Psoas muscle (tissue), 8 donors: ENCODE measurements around the gene SFTPB. TPM values are rescaled to one million over a fixed set of nuclear protein-coding genes. Genes with fewer than 3 reads are reported as not detected.

Experiments
- ATAC-seq, 4 donors: fragments of 200-7000 bp; cut with Tn5 transposase; one replicate each; pipeline ENCODE4 v1.9.1; 2020; ENCODE audit warnings: moderate library complexity in 3 of 4, mild to moderate bottlenecking in 2 of 4
- DNase-seq, 2 donors: peaks; one replicate each; pipeline ENCODE4 v3.0.0-alpha.2; 2020
- H3K27ac ChIP-seq: fragments of 200-600 bp; one replicate; pipeline ENCODE4 v1.8.0; 2022
- H3K27me3 ChIP-seq, 3 donors: fragments of 200-600 bp in 1 of 3; one replicate each; pipeline versions ENCODE4 v1.6.1 to v1.8.0; 2013 to 2022; ENCODE audit warnings: low read length in 2 of 3, mild to moderate bottlenecking in 2 of 3, moderate library complexity in 1 of 3; ENCODE audit not compliant: insufficient read depth in 3 of 3
- H3K36me3 ChIP-seq, 2 donors: fragments of 200-600 bp in 1 of 2; one replicate each; pipeline versions ENCODE4 v1.6.1 to v1.8.0; 2013 to 2022; ENCODE audit warnings: low read depth in 1 of 2, mild to moderate bottlenecking in 1 of 2, moderate library complexity in 1 of 2; ENCODE audit not compliant: insufficient read depth in 1 of 2
- H3K4me1 ChIP-seq: fragments of 200-600 bp; one replicate; pipeline ENCODE4 v1.8.0; 2022
- H3K4me3 ChIP-seq: fragments of 200-600 bp; one replicate; pipeline ENCODE4 v1.8.0; 2022; ENCODE audit warnings: mild to moderate bottlenecking
- H3K9me3 ChIP-seq: fragments of 200-600 bp; one replicate; pipeline ENCODE4 v1.8.0; 2022
- CTCF ChIP-seq: fragments of 200-600 bp; IDR thresholded peaks from one replicate; pipeline ENCODE4 v1.8.0; 2022; ENCODE audit warnings: antibody characterized with exemption
- WGBS, 3 donors: extraction: QIAGEN DNeasy Blood & Tissue Kit; methylation state at CpG; one replicate each; pipeline versions ENCODE4 v1.1.6 to v1.1.7; 2013; 5-methylcytosine and 5-hydroxymethylcytosine counted together
- intact Hi-C, 2 donors: fragments of 100-400 bp; cut with DNase I; formaldehyde crosslinking; loops; one replicate each; pipeline versions ENCODE4 v1.11.0 to v1.14.2; 2022
- polyA plus RNA-seq, 3 donors: library from polyadenylated mRNA; stranded (reverse); fragments of 200-250 nt; gene quantifications; one replicate each; pipeline ENCODE4 v1.2.3, GENCODE V29; 2013
- total RNA-seq, 4 donors: library from RNA; stranded (reverse); fragmentation: NEBNext Ultra II Directional in 2 of 4; extraction: Animal tissue kit (Norgen Biotek cat#: 25700) in 2 of 4; gene quantifications; one replicate each; pipeline versions ENCODE4 v1.2.1 to v1.2.4, GENCODE V29; 2021 to 2023
- donor health status: healthy with polysubstance abuse.
- donor health status: DM: no; HTN: no; CAD: no; lungs with moderate emphysema.
- donor health status: Bipolar disorder and iron deficiency.
- donor health status: healthy.
- donor health status: DM: yes; HTN: yes; CAD: no.
- donor health status: DM: no; HTN: no; CAD: no.
- donor health status: DM: no; HTN: no; CAD: no.
- donor health status: DM: yes; HTN: yes; CAD: no.

SFTPB gene
- total and polyA plus RNA-seq, 7 donors, result 0.04 to 1.5 (median 0.98) TPM

GRCh38 chr2:85611705-85612587 lies 56.1 kb downstream of the SFTPB start, which contains the start of gene C2orf68:
Gene C2orf68 (minus strand): TSS chr2:85612066. CDS start chr2:85611984, 82 bp downstream.
- Histone ChIP-seq H3K27ac (peak within 1 kb of the TSS; percentile 92), H3K4me1 (peaks cover 55% of the 10 kb centered on the region), H3K27me3 (no peaks in the 10 kb centered on the region), H3K4me3 (peak within 1 kb of the TSS; percentile 98), H3K36me3 (peaks cover 0 to 16% of the 10 kb centered on the region in 2 donors), H3K9me3 (no peaks in the 10 kb centered on the region)
- ATAC-seq (peak; percentile 80 to 84 (median 80)), DNase-seq (peak; percentile 94 to 96)
- 5 to 7% (median 6%) methylated on average over 59 to 73 of the region's 73 CpGs for WGBS, 3 donors
- no peak for TF ChIP-seq CTCF
- intact Hi-C loops, result no loop called here

GRCh38 chr2:85611217-85611704 lies 56.7 kb downstream of the SFTPB start:
- Histone ChIP-seq H3K4me3 (peak overlapping the region; percentile 98), H3K27me3 (no peaks in the 10 kb centered on the region), H3K27ac (peak overlapping the region; percentile 92), H3K9me3 (no peaks in the 10 kb centered on the region), H3K36me3 (peaks cover 0 to 16% of the 10 kb centered on the region in 2 donors), H3K4me1 (peaks cover 60% of the 10 kb centered on the region)
- ATAC-seq, result no peak
- 6% methylated on average over 24 of the region's 24 CpGs for WGBS, 3 donors
- intact Hi-C loops, result no loop called here
- TF ChIP-seq CTCF, result no peak
- DNase-seq, result no peak

Other genes starting within 250 kb of the SFTPB start
- 1 to 10 TPM in 1 of 4 donors, under 1 TPM in 2, not detected in 1; 0.48 to 1.4 (median 0.62) TPM for gene SH2D6, start 249.5 kb downstream of the SFTPB start, total RNA-seq
- gene SH2D6, start 249.5 kb downstream of the SFTPB start, polyA plus RNA-seq, result 1 to 10 TPM in 1 of 3 donors, under 1 TPM in 2; 0.25 to 1.1 (median 0.77) TPM
- 100 to 1,000 TPM; 127 to 356 (median 183) TPM for gene MAT2A, start 129.0 kb downstream of the SFTPB start, total RNA-seq
- gene MAT2A, start 129.0 kb downstream of the SFTPB start, polyA plus RNA-seq, result 100 to 1,000 TPM in 2 of 3 donors, 10 to 100 TPM in 1; 55.9 to 252 (median 134) TPM
- gene GGCX, start 106.7 kb downstream of the SFTPB start, total RNA-seq, result 10 to 100 TPM; 20.1 to 25.3 (median 22.1) TPM
- gene GGCX, start 106.7 kb downstream of the SFTPB start, polyA plus RNA-seq, result 10 to 100 TPM; 19.0 to 35.6 (median 30.7) TPM
- gene VAMP8, start 90.6 kb downstream of the SFTPB start, total RNA-seq, result 10 to 100 TPM; 11.7 to 15.7 (median 12.4) TPM
- 10 to 100 TPM; 16.6 to 25.4 (median 23.2) TPM for gene VAMP8, start 90.6 kb downstream of the SFTPB start, polyA plus RNA-seq
- 10 to 100 TPM; 58.1 to 95.0 (median 83.2) TPM for gene VAMP5, start 83.8 kb downstream of the SFTPB start, total RNA-seq
- gene VAMP5, start 83.8 kb downstream of the SFTPB start, polyA plus RNA-seq, result 100 to 1,000 TPM; 106 to 149 (median 128) TPM
- 100 to 1,000 TPM in 1 of 4 donors, 10 to 100 TPM in 3; 84.7 to 107 (median 90.0) TPM for gene RNF181, start 72.5 kb downstream of the SFTPB start, total RNA-seq
- gene RNF181, start 72.5 kb downstream of the SFTPB start, polyA plus RNA-seq, result 100 to 1,000 TPM; 156 to 212 (median 184) TPM
- gene TMEM150A, start 65.5 kb downstream of the SFTPB start, total RNA-seq, result 10 to 100 TPM; 20.1 to 54.3 (median 30.9) TPM
- 10 to 100 TPM; 17.4 to 82.6 (median 40.3) TPM for gene TMEM150A, start 65.5 kb downstream of the SFTPB start, polyA plus RNA-seq
- gene C2orf68, start 56.1 kb downstream of the SFTPB start, total RNA-seq, result 10 to 100 TPM; 43.4 to 61.9 (median 47.5) TPM
- 10 to 100 TPM; 26.9 to 76.0 (median 43.8) TPM for gene C2orf68, start 56.1 kb downstream of the SFTPB start, polyA plus RNA-seq
- gene USP39, start 52.0 kb downstream of the SFTPB start, total RNA-seq, result 10 to 100 TPM; 39.0 to 61.8 (median 45.6) TPM
- gene USP39, start 52.0 kb downstream of the SFTPB start, polyA plus RNA-seq, result 100 to 1,000 TPM in 1 of 3 donors, 10 to 100 TPM in 2; 53.7 to 104 (median 58.3) TPM
- 10 to 100 TPM in 1 of 4 donors, 1 to 10 TPM in 2, under 1 TPM in 1; 0.58 to 20.0 (median 5.8) TPM for gene GNLY, start 26.2 kb upstream of the SFTPB start, total RNA-seq
- gene GNLY, start 26.2 kb upstream of the SFTPB start, polyA plus RNA-seq, result 10 to 100 TPM in 2 of 3 donors, 1 to 10 TPM in 1; 4.9 to 31.6 (median 23.4) TPM
- 10 to 100 TPM; 22.0 to 82.1 (median 57.3) TPM for gene ATOH8, start 85.8 kb upstream of the SFTPB start, total RNA-seq
- gene ATOH8, start 85.8 kb upstream of the SFTPB start, polyA plus RNA-seq, result 10 to 100 TPM; 48.7 to 77.2 (median 59.4) TPM
- 10 to 100 TPM in 3 of 4 donors, 1 to 10 TPM in 1; 7.9 to 19.5 (median 12.4) TPM for gene ST3GAL5, start 220.8 kb upstream of the SFTPB start, total RNA-seq
- gene ST3GAL5, start 220.8 kb upstream of the SFTPB start, polyA plus RNA-seq, result 10 to 100 TPM; 14.6 to 35.6 (median 15.3) TPM